GM12891 (cell line): Measurements from ENCODE around the gene CTNNA3.

Experiments
- PAX5 ChIP-seq: IDR thresholded peaks from 2 replicates; pipeline ENCODE4 v1.6.1; 2011; ENCODE audit warnings: low read length, moderate library complexity, mild to moderate bottlenecking; ENCODE audit not compliant: insufficient read depth, severe bottlenecking
- POLR2A ChIP-seq: IDR thresholded peaks from 2 replicates; pipeline ENCODE4 v1.6.1; 2011; ENCODE audit warnings: low read depth, low read length, control low read depth
- POLR2AphosphoS5 ChIP-seq: IDR thresholded peaks from 2 replicates; pipeline ENCODE4 v1.6.1; 2011; ENCODE audit warnings: low read depth, low read length, control low read depth
- SPI1 ChIP-seq: IDR thresholded peaks from 2 replicates; pipeline ENCODE4 v1.6.1; 2011; ENCODE audit warnings: low read depth, low read length, control low read depth
- TAF1 ChIP-seq: IDR thresholded peaks from 2 replicates; pipeline ENCODE4 v1.6.1; 2011; ENCODE audit warnings: low read depth, low read length, control low read depth

- no peak for TF ChIP-seq TAF1
- no peak for TF ChIP-seq POLR2A
- TF ChIP-seq POLR2AphosphoS5 = no peak
- no peak for TF ChIP-seq SPI1
- no peak for TF ChIP-seq PAX5
Observed at GRCh38 chr10:67257427-67258144, 438.4 kb downstream of the CTNNA3 start.
